ENCODE results near the gene PRR23E. TPM values are rescaled to one million over a fixed set of nuclear protein-coding genes. Genes with fewer than 3 reads are reported as not detected.

Gene PRR23E
- total RNA-seq, 1 experiment from 2014 or later: not detected

DNA sequence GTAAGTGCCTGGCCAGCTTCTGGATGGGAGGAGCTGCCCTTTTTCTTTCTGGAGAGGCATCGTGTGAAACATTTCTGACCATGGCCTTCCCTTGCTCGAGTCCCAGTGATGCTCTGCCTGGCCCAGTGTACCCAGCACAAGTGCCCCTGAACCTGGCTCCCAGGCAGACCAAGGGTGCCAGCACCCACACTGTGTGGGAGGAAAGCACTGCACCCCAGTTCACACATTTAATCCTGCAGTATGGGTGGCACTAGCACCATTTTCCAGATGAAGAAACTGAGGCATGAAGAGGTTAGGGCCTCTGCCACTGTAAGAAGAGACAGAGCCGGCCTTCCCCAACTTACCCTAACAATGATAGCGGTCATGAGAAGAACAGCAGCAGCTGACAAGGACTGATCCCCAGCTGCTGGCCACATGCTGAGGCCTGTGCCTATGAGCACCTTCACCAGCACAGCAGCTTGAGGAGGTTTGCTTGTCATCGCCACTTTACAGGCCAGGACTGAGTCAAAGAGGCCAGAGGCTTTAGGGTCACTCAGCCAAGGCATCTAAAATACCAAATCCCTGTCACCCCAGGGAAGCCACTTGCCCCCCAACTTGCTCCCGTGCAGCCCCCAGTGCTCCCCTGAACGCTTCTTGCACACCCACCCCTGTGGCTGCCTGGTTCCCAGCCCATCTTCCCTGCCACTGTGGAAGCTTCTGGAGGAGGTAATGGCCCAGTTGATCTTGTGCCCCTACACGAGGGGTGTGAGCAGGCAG lies 15.0 kb downstream of the PRR23E start:
- no peak for DNase-seq (ENCODE audit: low read depth)

DNA sequence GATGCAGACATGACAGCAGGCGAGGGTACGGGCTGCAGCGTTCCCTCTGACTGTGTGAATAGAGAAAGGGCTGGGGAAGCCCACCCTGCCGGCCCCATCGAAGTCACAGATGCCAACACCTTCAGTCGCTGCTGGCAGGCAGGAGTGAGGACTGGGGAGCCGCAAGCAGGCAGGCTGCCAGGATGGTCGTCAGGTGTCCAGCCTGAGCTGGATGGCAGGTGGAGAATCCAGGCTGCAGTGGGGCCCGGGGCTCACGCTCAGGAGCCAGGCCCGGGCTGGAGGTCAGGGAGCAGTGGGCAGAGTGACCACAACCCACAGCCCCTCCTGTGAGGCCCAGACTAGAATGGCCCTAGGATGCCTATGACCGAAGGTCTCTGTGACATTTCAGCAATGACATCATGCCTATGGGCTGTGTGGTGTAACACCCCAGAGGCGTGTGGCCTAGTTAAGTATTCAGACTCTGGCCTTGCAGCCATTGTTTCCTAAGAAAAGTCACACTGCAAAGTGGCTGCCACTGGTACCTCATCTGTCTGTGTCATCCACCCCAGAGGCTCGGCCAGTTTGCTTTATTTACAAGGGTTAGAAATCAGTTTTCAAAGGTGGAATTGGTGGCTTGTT lies 15.7 kb downstream of the PRR23E start:
- no peak for DNase-seq (ENCODE audit: low read depth)

GRCh38 chr3:127209155-127209839 lies 16.4 kb downstream of the PRR23E start:
- DNase-seq (ENCODE audit: low read depth): no peak

DNA sequence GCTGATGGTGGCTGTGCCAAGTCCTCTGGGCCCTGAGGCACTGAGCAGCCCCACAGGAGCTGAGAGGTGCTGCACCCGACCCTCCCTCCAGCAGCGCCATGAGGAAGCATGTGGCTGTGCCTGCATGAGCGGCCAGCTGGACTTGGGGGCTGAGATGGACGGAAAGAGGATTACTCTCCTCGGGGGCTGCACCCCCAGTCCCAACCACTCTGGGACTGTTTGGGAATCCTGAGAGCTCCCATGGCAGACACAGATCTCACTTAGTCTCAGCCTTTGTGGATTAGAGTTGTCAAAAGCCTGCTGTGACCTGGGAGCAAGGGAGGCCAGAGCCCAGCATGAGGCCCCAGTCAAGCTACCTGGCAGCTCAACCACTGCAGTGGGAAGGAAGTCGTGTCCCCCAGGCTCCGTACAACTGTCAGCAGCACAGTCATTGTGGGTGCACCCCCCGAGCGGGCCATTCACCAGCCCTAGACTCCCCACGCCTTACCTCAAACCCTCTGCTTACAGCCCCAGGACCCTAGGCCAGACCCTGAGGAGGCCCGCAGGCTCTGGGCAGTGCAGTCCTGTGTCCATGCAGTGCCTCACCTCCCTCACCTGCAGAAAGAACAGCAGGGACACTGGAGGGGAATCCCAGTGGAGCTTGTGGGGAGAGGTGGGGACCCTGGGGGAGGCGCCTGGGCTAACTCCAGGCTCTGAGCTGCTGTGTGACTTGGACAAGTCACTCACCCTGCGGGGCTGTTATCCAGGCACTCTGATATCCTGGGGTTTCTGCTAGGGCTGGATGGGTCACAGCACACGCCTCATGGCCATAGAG lies 17.1 kb downstream of the PRR23E start:
- DNase-seq (ENCODE audit: low read depth): no peak

- DNase-seq (ENCODE audit: low read depth): no peak
These were observed 17.7 kb downstream of the PRR23E start for GRCh38 chr3:127210654-127210943.

DNA sequence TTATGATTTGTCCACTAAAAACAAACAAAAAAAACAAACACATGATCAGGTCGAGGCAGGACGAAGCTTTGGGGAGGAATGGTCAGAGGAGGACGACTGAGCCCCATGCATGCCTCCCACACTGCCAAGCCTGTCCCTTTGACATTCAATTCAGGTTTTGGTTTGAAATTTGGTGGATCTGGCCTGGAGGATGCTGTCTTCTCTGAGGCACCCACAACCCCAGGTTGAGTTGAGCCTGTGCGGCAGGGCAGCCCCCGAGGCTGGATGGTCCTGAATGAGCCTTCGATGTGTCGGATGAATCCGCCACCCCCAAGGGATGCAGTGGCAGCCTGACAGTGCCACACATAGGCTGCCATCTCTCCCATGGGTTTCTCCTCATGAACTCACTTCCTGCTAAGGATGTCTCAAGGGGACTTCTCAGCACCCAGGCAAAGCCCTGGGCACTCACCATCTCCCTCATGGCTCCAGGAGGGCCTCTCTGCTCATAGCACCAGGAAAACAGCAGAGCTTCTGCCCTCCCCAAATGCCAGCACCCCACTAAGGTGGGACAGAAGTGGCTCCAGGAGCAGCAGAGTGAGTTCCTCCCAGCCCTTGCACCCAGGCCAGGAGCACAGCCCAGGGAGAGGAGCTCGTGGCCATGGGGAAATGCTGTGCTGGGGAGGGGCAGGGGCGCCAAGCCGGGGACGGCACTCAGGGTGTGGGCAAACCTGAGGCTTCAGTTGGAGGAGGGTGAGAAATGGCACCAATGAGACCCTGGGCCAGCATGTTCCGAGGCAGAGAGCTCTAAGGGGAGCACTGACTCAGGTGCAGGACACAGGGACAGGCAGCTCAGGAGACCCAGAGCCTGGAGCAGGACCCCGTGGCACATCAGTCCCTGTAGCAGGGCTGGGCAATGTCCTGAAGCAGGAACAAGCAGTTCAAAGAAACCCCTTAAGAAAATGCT lies 18.5 kb downstream of the PRR23E start:
- DNase-seq (ENCODE audit: low read depth): no peak

- no peak for DNase-seq (ENCODE audit: low read depth)
These were observed 19.3 kb downstream of the PRR23E start for GRCh38 chr3:127212231-127212630.

GRCh38 chr3:127212711-127213110 lies 19.8 kb downstream of the PRR23E start:
- DNase-seq (ENCODE audit: low read depth): no peak

- DNase-seq (ENCODE audit: low read depth): no peak
These were observed 20.5 kb downstream of the PRR23E start for GRCh38 chr3:127213381-127213918.

GRCh38 chr3:127214975-127215374 lies 22.0 kb downstream of the PRR23E start:
- DNase-seq (ENCODE audit: low read depth): peak; percentile 30

DNA sequence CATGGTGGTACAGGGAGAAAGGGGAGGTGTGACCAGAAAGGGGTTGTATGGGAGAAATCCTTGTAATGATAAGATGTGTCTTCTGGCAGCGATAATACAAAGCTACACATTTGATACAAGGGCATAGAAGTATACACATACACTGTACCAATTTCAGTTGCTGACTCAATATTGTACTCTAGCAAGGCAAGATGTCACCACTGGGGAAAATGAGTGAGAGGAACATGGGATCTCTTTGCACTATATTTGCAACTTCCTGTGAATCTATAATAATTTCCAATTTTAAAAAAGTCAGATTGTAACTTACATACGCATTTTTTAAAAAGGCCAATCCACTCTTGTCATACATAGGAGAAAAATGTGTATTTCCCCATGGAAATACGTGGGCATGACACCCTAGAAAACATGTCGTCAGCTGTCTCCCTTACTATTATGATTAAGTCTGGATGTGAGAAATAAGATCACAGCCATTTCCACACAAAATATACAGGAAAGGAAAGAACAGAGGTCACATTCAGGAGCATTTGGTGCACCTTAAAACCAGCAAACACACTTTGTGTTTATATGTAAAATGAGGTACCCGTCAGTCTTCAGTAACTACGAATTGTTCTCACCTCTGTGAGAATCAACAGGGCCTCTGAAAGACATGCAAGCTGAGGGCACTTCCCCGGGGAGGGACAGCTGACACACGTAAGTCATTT lies 22.9 kb downstream of the PRR23E start:
- DNase-seq (ENCODE audit: low read depth): no peak

GRCh38 chr3:127216415-127217261 lies 23.7 kb downstream of the PRR23E start:
- peak; percentile 53 for DNase-seq (ENCODE audit: low read depth)

DNA sequence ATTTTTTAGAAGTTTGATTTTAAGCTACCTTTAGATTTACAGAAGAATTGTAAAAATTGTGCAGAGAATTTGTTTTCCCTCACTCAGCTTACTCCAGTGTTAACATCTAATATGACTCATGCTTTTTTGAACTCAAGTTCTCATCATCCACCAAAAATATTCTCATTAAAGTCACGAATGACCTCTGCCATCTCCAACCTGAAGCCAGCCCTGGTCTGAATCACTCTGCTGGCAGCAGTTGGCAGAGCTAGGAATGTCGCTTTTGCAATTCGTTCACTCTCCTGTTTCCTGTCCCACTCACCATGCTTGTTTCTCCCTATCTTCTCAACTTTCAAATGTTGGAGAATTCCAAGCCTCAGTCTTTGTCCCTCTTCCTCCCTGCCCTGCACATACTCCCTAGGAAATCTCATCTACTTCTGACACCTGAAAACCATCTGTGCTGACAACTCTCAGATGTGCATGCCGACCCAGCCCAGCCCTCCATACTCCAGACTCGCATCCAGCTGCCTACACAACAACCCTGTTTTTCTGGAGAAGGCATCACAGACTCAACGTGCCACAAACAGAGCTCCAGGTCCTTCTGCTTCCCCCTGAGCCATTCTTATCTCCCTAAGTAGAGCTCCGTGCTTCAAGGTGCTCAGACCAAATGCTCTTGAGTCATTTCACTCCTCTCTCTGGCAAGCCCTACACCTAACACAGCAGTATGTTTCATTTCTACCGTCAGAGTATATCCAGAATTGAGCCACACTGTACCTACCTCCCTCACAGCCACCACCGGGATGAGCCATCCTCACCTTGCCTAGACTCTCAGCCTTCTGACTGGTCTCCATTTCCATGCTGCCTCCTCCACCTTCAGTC lies 24.9 kb downstream of the PRR23E start:
- DNase-seq (ENCODE audit: low read depth): peak; percentile 92

- no peak for DNase-seq (ENCODE audit: low read depth)
These were observed 25.6 kb downstream of the PRR23E start for GRCh38 chr3:127218454-127218922.

GRCh38 chr3:127220497-127220896 lies 27.6 kb downstream of the PRR23E start:
- DNase-seq (ENCODE audit: low read depth): no peak

DNA sequence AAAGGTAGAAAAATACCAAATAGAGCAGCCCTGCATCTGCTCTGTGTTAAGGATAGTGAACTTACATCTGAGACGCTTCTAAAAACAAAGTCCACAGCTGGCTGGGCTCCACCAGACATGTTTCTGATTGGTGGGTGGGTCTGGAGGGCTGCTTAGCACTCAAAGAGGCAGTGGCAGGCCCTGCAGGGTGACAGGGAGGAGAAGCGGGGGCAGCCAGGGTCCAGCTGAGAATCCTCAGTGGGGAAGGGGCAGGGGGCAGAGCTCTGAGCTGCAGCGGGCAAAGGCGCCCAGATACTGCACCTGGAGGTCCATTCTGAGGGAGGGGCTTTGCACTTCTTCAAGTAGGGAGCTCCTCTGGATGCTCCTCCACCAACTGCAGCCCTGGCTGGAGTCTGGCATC lies 28.1 kb downstream of the PRR23E start:
- DNase-seq (ENCODE audit: low read depth): no peak

DNA sequence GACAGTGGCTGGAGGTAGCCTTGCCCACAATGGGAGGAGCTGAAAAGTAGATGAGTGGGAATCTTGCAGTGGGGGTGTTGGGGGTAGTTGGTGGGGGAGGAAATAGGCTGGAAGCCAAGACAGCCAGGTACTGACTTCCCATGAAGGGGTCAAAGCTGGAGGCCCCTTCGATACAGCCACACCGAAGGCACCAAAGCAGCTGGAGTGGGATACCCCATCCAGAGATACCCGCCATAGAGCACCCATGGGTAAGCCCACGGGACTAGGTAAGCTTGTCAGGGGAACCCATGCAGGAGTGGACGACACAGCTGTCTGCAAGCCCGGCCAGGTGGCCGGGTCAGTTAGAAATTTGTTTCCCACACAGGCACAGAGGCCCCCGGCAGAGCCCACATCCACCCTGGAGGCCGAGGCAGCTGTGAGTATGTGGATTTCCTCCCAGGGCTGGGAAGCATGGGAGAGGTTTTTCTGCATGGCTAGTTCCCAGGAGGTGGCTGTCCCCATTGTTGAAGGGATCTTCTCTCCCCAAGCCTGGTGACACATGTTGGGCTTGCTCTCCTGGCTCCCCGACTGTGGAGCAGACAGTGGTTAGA lies 28.6 kb downstream of the PRR23E start:
- DNase-seq (ENCODE audit: low read depth): no peak
